Right atrium auricular region (tissue), 2 donors: ENCODE results near the gene TAGLN3. TPM values are rescaled to one million over a fixed set of nuclear protein-coding genes. Genes with fewer than 3 reads are reported as not detected.

Experiments
- DNase-seq: peaks from one replicate; pipeline ENCODE4 v3.0.0-alpha.2; 2019; ENCODE audit warnings: low spot score
- H3K27ac ChIP-seq, 2 donors: fragments of 200-600 bp; sonication (generic); 1 replicate in 1 of 2; 2 replicates in 1 of 2; pipeline ENCODE4 v1.5.1; 2016 to 2019
- H3K27me3 ChIP-seq, 2 donors: fragments of 200-600 bp; sonication (generic); one replicate each; pipeline versions ENCODE4 v1.5.1 to v1.6.0; 2017 to 2019
- H3K36me3 ChIP-seq: fragments of 200-600 bp; sonication (generic); one replicate; pipeline ENCODE4 v1.5.1; 2016
- H3K4me1 ChIP-seq, 2 donors: fragments of 200-600 bp; sonication (generic); one replicate each; pipeline versions ENCODE4 v1.5.1 to v1.6.0; 2017 to 2019
- H3K4me3 ChIP-seq, 2 donors: fragments of 200-600 bp; sonication (generic); 1 replicate in 1 of 2; 2 replicates in 1 of 2; pipeline ENCODE4 v1.5.1; 2017 to 2019; ENCODE audit warnings: mild to moderate bottlenecking in 1 of 2, moderate library complexity in 1 of 2
- H3K9me3 ChIP-seq, 2 donors: fragments of 200-600 bp; sonication (generic); one replicate each; pipeline ENCODE4 v1.5.1; 2019
- total RNA-seq, 2 donors: library from RNA; depleted of rRNA; stranded (reverse); fragments of >200 nt; gene quantifications; one replicate each; pipeline ENCODE4 v1.1.0, GENCODE V29; 2016
- TF ChIP-seq, protein P1 (sequence below), 2 donors: fragments of 200-600 bp; sonication (generic); IDR thresholded peaks; one replicate each; pipeline ENCODE4 v1.5.1; 2019; ENCODE audit warnings: antibody characterized with exemption in 2 of 2

Gene TAGLN3
- total RNA-seq, 2 donors from 2014 or later, result not detected

DNA sequence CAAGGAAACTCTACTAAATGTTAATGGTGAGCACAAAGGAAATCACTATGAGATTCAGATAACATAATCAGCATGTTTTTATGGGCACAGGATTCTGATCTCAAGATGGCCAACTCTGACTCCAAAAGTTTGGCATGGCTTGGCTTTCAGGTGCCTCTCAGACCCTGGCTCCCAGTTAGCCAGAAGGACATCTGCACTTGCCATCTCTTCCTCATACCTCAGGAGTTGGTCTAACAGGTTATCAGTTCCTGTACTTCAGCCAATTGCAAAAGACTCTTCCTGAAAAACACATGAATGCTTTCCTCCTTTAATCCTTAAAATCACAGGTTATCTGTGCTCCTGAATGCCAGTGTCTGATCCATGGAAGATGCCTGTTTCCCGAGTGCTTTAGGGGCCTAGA is 60.8 kb downstream of the TAGLN3 start:
- no peaks in the 10 kb centered on the region for H3K36me3 ChIP-seq
- no peaks in the 10 kb centered on the region for H3K9me3 ChIP-seq
- H3K4me3 ChIP-seq, result no peak overlapping the region
- H3K27ac ChIP-seq, result no peak overlapping the region
- no peaks in the 10 kb centered on the region for H3K4me1 ChIP-seq
- DNase-seq, result no peak
- TF ChIP-seq, protein P1, sequence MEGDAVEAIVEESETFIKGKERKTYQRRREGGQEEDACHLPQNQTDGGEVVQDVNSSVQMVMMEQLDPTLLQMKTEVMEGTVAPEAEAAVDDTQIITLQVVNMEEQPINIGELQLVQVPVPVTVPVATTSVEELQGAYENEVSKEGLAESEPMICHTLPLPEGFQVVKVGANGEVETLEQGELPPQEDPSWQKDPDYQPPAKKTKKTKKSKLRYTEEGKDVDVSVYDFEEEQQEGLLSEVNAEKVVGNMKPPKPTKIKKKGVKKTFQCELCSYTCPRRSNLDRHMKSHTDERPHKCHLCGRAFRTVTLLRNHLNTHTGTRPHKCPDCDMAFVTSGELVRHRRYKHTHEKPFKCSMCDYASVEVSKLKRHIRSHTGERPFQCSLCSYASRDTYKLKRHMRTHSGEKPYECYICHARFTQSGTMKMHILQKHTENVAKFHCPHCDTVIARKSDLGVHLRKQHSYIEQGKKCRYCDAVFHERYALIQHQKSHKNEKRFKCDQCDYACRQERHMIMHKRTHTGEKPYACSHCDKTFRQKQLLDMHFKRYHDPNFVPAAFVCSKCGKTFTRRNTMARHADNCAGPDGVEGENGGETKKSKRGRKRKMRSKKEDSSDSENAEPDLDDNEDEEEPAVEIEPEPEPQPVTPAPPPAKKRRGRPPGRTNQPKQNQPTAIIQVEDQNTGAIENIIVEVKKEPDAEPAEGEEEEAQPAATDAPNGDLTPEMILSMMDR (IDR thresholded peaks at IDR 0.05), result no peak
- H3K27me3 ChIP-seq, result no peaks in the 10 kb centered on the region

DNA sequence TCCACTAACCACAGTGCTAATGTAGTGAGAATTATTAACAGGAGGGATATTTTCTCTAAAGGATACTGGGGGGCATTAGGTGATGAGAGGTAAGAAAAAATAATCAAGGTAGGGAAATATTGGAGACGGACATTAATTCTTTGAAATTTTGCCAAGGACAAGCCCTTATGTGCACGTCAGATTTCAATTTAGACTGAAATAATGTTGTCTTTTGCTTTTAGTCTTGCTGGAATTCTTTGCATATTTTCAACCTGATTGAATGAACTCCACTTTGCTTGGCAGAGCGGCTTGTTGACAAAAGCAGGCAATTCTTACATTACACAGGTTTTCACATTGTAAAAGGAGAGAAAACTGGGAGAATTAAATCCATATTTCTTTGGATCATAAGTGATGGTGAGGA is 62.4 kb downstream of the TAGLN3 start:
- Histone ChIP-seq H3K27me3 (no peaks in the 10 kb centered on the region), H3K27ac (no peak overlapping the region), H3K9me3 (no peaks in the 10 kb centered on the region), H3K36me3 (no peaks in the 10 kb centered on the region), H3K4me1 (no peaks in the 10 kb centered on the region), H3K4me3 (no peak overlapping the region)
- no peak for DNase-seq
- TF ChIP-seq, protein P1 (IDR thresholded peaks at IDR 0.05), result no peak

Other genes with a start within 250 kb of the TAGLN3 start
- gene PHLDB2, start 139.7 kb upstream of the TAGLN3 start, total RNA-seq, result 10 to 100 TPM; 20.2 to 48.1 TPM
- 10 to 100 TPM; 15.3 to 20.8 TPM for gene ABHD10, start 19.9 kb upstream of the TAGLN3 start, total RNA-seq
- not detected for gene TMPRSS7, start 35.8 kb downstream of the TAGLN3 start, total RNA-seq
- gene C3orf52, start 87.5 kb downstream of the TAGLN3 start, total RNA-seq, result 1 to 10 TPM; 1.5 to 1.8 TPM
- under 1 TPM in 1 of 2 donors, not detected in 1; 0.12 TPM for gene GCSAM, start 134.3 kb downstream of the TAGLN3 start, total RNA-seq